CD4-positive, alpha-beta T cell treated with Interleukin-12 subunit alpha and Interleukin-12 subunit beta, for 1 hour (primary cell): ENCODE measurements around the gene XCR1.
"Not testable (repeated sequence)": the region's sequence is repeated elsewhere in the genome, so short reads cannot be mapped to it uniquely, and the experiment has no call there.

Experiments
- DNase-seq: peaks from one replicate; pipeline ENCODE4 v3.0.0-alpha.2; 2020

XCR1 gene

GRCh38 chr3:46027021-46027705 is at the start of gene XCR1:
XCR1 (minus strand) TSS chr3:46027483; CDS start chr3:46021947, 5,536 bp downstream.
- DNase-seq = no peak

GRCh38 chr3:46076606-46077005 is 49.3 kb upstream of the XCR1 start:
- DNase-seq = peak; percentile 30

- no peak for DNase-seq
Measured at GRCh38 chr3:46075816-46076215, 48.5 kb upstream of the XCR1 start.

- DNase-seq = no peak
Measured at GRCh38 chr3:46071222-46071858, 44.1 kb upstream of the XCR1 start.

DNA sequence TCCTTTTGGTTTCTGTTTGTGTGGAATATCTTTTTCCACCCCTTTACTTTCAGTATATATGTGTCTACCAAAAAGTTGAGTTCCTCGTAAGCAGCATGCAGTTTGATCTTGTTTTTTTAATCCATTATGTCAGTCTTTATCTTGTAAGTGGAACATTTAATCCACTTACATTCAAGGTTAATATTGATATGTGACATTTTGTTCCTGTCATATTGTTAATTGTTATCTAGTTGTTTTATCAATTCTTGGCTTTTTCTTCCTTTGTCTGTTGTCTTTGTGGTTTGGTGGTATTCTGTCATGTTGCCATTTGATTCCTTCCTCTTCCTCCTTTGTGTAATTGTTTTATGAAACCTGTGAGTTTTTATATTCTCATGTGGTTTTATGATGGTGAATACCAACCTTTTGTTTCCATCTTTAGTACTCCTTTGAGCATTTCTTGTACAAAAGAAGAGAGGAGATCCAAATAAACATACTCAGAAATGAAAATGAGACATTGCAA is 43.4 kb upstream of the XCR1 start:
- peak; percentile 27 for DNase-seq

GRCh38 chr3:46068501-46068900 is 41.2 kb upstream of the XCR1 start:
- DNase-seq = peak; percentile 49

GRCh38 chr3:46067401-46067800 is 40.1 kb upstream of the XCR1 start:
- no peak for DNase-seq

- no peak for DNase-seq
Measured at GRCh38 chr3:46065750-46066256, 38.5 kb upstream of the XCR1 start.

- DNase-seq = peak; percentile 92
Measured at GRCh38 chr3:46065294-46065705, 38.0 kb upstream of the XCR1 start.

DNA sequence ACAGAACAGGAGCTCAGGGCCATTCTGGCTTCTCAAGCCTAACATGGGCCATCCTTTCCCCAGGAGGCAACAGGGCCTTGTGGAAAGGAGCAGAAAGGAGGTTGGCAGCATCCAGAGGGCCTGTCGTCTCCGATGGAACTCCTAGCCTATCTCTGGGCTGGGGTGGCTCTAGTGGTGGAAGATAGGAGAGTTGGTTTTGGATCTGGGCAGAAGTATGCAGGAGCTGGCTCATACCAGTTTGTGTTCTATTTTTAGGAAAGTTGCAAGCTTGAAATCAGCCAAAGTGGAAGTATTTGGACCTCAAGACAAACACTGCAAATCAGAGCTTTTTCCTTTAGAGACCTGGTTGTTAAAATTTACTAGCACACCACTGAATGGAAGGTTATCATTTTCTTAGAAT is 35.4 kb upstream of the XCR1 start:
- no peak for DNase-seq

DNA sequence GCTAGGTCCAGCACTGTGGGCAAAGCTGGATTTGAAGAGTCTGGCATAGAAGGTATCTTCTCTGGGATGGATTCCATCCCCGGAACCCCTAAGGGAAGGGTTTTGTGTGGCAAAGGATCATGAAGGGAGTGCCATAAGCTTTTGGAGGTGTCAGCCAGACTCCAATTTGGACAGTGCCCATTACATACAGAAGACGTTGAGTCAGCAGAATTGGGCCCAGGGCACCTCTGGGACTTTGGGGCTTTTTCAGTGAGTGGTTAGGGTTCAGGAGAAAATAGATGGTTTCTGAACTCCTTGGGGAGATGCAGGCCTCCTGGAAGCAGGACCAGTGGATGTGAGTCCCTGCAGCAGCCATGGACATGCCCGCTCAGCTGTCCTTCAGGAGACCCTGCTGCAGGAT is 34.6 kb upstream of the XCR1 start:
- DNase-seq = no peak

DNA sequence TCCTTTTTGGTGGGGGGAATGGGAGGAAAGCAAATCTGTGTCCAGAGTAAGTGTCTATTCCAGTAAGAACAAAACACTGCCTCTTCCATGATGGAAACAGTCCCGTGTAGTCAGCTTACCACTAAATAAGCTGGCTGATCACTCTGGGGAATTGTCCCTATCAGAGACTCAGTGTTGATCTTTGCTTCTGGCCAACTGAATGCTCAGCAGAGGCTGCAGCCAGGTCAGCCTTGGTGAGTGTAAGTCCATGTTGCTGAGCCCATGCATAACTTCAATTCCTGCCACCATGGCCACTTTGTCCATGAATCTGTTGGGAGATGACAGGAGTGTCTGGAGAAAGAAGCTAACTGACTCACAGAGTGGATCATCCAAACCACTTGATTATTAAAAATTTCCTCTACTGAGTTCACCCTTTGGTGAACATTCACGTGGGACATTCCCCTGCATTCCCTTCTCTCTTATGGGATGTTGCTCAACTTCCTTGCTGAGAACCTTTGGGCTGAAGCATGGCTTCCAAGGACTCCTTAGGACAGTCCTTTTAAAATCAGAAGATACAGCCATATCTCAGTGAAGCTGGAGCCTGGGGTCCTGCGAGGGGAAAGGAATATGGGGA is 33.9 kb upstream of the XCR1 start:
- no peak for DNase-seq

DNA sequence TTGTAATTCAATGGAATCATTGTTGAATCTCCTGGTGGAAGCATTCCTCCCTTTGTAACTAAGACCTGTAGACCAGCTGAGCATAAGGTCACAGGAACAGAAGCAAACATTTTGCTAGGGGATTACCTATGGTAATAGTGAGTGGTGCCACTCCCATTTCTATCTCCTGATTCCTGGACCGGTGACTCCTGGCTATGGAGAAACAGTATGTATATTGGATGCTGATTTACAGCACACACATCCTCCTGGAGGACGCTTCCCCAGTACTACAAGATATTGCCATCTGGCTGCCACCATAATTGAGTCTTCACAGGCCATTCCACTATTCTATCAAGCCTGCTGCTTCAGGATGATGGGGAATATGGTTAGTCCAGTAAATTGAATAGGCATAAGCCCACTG is 33.3 kb upstream of the XCR1 start:
- DNase-seq = no peak

DNA sequence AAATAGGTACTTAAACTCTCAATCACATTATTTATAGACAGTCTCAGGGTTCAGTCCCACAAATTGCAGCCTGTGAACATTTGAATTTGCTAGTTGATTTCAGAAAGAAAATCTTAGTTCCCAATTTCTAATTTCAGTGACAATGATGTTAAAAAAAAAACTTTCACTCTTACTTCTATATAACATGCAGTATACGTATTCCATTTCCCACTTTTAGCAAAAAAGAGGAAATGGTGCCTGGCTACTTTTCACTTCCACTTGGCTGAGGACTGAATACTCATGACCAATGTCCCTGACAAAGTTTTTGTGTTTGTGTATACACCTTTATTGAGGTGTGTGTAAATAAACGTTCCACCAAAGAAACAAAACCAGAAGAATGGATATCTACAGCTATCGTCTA is 32.1 kb upstream of the XCR1 start:
- no peak for DNase-seq

GRCh38 chr3:46058981-46059380 is 31.7 kb upstream of the XCR1 start:
- DNase-seq = no peak

DNA sequence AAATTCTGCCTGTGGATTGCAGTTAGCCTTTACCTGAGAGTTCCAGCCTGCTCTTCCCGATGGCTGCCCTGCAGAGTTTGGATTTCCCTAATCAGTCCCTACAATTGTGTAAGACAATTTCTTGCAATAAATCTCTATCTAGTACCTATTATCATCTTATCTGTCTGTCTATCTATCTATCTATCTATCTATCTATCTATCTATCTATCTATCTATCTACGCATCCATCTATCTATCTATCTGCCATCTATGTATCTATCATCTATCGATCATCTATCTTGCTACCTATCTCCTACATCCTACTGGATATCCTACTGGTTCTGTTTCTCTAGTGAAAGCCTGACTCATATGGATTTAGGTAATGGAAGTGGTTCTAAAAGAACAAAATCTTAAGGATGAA is 30.4 kb upstream of the XCR1 start:
- no peak for DNase-seq

DNA sequence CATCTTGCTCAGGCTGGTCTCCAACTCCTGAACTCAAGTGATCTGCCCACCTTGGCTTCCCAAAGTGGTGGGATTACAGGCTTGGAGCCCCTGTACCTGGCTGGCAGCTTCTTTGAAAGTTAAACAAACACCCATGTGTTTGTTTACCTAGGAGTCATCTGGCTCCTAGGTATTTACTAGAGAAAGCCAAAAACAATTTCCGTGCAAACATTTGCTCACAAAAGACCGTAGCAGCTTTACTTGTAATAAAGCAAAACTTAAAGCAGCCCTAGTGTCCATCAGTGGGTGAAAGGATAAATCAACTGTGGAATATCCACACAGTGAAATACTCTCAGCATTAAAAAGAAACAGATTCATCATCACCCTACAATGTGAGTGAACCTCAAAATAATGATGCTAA is 29.4 kb upstream of the XCR1 start:
- DNase-seq = no peak

GRCh38 chr3:46053761-46054515 is 26.7 kb upstream of the XCR1 start:
- not testable (repeated sequence) for DNase-seq

GRCh38 chr3:46053265-46053664 is 26.0 kb upstream of the XCR1 start:
- not testable (repeated sequence) for DNase-seq

DNA sequence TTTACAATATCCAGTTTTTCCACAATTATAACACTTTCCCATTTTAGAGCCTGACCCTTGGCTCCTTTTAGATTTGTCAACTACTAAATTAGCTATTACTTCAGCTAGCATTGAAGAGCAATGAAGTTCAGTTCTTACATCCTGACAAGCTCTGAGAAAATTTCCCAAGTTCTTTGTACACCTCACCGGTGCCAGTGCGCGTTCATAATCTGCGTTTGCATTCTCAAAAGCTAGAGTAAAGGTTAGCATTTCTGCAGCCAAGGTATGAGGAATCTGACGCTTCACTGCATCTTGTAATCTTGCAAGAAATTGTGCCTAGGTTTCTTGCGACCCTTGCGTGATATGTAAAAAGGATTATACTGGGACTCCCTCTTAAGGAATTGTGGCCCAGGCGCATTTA is 25.2 kb upstream of the XCR1 start:
- DNase-seq = no peak

- no peak for DNase-seq
Measured at GRCh38 chr3:46049093-46049492, 21.8 kb upstream of the XCR1 start.

DNA sequence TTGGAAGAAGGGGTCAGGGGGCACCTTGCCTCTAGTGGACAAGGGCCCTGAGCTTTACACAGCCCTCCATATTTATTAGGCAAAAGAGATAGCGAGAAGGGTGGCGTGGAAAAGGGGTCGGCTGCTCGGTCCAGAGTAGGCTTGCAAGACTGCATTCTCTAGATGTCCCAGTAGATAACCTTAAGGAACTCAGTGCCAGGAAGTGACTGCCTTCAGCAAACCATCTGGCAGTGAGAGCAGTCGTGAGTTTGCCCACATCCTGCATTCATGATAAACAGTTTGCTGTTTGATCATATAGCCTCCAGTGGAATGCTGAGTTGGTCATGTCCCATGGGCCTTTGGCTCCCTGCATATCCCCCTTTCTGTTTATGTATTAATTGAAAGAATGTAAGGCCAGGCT is 18.9 kb upstream of the XCR1 start:
- peak; percentile 44 for DNase-seq

GRCh38 chr3:46038916-46039315 is 11.6 kb upstream of the XCR1 start:
- no peak for DNase-seq
